GM21825 (cell line): Measurements from ENCODE around the gene KCNJ13.

Experiments used
- ATAC-seq: cut with Tn5 transposase; IDR thresholded peaks from one replicate; pipeline ENCODE4 v1.9.1; 2021; ENCODE audit warnings: mild to moderate bottlenecking, moderate library complexity; ENCODE audit not compliant: unreplicated experiment

KCNJ13 gene

DNA sequence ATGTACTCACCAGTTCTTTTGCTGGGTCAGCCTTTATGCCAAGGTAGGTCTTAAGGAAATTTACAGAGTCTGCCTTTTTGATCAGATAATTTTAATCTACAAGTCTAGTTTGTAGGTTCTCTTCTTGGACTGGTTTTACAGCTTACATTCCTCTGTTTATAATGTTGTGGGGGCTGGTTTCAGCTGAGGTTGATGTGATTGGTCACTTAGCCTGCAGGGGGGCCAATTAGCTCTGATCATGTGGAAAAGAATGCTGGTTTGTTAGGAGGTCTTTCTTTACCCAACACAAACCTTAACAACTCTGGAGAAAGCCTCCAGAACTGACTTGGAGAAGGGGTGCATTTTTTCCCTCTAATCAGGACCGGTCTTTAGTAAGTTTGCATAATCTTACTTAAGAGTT lies at the start of gene KCNJ13:
Gene KCNJ13 (minus strand): TSS at position 131 of the 400 bp plus-strand sequence. CDS start 5,203 bp downstream, outside the sequence.
- no peak for ATAC-seq

DNA sequence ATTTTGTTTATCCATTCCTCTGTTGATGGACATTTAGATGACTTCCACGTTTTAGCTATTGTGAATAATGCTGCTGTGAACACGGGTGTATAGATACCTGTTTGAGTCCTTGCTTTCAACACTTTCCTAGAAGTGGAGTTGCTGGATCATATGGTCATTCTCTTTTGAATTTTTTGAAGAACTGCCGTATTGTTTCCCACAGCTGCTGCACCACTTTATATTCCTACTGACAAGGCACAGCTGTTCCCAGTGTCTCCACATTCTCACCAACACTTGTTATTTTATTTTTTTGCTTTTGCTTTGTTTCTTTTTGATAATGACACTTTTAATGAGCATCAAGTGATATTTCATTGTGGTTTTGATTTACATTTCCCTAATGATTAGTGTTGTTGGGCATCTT lies 41.4 kb upstream of the KCNJ13 start:
- no peak for ATAC-seq

DNA sequence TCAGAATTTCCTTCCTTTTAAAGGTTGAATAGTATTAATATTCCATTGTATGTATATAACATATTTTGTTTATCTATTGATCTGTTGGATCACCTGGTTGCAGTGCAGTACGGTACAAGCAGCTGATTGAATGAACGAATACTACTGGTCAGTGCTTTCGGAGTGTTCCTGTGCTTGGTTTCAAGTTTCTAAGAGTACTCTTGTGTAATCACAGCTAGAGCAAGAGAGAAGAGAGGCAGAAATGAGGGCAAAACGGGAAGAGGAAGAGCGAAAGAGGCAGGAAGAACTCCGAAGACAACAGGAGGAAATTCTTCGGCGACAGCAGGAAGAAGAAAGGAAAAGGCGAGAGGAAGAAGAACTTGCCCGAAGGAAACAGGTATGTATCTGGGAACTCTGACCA lies 40.3 kb upstream of the KCNJ13 start:
- no peak for ATAC-seq

DNA sequence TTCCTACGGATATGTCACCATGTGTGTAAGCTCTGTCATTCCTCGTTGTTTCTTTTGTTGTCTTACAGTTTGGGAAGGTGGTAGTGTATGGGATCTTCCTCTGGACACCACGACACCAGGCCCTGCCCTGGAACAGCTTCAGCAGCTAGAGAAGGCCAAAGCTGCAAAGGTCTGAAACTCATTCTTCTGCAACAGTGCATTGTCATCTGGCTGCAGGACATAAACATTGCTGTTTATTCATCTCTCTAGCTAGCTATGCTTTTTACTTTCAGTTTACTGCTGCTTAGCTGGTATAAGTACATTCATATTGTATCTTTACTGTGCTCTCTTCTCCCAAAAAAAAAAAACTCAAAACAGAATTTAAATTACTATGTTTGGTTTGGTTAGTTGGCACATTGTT lies 39.2 kb upstream of the KCNJ13 start:
- ATAC-seq: no peak

DNA sequence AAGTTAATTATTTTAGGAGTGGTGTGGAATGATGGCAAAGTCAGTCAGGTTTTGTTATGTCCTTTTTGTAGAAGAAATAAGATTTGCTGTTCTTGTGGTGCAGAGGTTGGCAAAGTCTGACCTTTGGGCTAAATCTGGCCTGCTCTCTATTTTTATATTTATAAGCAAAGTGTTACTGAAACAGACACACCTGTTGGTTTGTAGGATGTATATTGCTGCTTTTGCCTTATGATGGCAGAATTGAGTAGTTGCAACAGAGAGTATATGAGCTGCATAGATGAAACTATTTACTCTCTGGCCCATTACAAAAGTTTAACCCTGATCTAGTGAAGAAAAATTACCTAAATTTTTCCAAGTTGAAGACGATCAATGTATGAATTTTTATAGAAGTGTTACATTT lies 34.1 kb upstream of the KCNJ13 start:
- no peak for ATAC-seq

DNA sequence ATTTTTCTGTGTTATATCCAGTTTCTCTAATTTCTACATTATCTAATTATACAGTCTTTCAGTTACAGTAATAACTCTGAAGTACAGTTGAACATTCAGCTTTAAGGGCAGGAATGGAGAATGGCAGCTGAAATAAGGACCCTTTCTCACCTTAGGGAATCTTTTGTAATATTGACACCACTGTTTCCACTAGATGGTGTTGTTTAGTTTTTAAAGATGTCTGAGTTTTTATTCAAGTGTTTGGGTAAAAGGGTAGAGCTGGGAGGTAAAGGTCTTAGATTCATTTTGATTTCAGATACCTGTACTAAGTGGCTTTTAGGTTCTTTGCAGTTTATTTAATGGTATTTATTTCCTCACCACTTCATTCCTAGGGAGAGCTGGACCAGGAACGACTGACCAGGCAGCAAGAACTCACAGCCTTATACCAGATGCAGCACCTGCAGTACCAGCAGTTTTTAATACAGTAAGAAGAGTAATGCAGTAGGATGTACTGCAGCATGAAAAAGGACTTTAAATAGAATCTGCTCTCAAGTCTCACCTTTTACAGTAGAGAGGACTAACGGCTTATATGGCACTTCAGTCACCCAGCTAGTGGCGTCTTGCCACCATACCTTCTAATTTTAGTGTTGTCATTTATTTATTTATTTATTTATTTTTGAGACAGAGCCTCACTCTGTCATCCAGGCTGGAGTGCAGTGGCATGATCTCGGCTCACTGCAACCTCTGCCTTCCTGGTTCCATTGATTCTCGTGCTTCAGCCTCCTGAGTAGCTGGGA lies 33.2 kb upstream of the KCNJ13 start:
- no peak for ATAC-seq

DNA sequence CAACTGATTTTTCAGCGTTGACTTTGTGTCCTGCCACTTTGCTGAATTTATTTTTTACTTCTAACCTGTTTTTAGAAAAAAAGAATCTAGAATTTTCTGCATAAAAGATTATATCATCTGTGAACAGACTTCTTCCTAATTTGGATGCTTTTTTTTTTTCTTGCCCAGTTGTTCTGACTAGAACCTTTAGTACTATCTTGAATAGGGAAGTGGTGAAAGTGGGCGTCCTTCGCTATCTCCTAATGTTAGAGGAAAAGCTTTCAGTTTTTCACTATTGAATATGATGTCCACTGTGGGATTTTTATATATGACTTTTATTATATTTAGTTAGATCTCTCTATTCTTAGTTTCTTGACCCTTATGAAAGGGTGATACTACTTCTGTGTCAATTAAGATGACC lies 25.7 kb upstream of the KCNJ13 start:
- no peak for ATAC-seq

DNA sequence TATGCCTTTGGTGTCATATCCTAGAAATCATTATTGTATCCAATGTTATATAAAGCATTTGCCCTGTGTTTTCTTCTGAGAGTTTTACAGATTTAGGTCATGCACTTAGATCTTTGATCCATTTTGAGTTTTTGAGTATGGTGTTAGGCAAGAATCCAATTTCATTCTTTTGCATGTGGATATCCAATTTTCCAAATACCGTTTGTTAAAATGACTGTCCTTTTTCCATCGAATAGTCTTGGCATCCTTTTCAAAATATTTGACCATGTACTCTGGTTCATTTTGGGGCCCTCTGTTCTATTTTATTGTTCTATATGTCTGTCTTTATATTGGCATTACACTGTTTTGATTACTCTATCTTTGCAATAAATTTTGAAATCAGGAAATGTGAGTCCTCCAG lies 23.8 kb upstream of the KCNJ13 start:
- no peak for ATAC-seq

DNA sequence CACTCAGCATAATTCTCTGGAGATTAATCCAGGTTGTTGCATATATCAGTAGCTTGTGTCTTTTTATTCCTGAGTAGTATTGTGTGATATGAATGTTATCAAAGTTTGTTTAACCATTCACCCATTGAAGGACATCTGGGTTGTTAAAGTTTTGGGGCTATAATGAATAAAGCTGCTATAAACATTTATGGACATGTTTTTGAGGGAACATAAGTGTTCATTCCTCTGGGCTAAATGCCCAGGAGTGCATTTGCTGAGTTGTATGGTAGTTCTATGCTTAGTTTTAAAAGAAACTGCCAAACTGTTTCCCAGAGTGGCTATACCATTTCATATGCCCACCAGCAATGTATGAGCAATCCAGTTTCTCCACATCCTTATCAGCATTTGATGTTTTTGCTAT lies 21.8 kb upstream of the KCNJ13 start:
- ATAC-seq: no peak

DNA sequence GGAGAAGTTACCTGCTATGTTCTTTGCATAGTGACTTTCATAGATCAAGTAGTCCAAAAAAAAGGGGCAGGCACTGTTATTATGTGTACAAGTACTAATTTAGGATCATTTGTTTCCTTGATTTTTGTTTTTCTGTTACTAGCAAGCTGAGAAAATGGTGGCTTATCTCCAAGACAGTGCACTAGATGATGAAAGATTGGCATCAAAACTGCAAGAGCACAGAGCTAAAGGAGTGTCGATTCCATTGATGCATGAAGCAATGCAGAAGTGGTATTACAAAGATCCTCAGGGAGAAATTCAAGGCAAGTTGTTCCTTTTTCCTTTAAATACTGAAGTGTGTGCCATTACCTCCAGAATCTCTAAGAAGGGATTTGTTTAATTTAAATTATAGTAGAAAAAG lies 19.6 kb upstream of the KCNJ13 start:
- ATAC-seq: no peak

DNA sequence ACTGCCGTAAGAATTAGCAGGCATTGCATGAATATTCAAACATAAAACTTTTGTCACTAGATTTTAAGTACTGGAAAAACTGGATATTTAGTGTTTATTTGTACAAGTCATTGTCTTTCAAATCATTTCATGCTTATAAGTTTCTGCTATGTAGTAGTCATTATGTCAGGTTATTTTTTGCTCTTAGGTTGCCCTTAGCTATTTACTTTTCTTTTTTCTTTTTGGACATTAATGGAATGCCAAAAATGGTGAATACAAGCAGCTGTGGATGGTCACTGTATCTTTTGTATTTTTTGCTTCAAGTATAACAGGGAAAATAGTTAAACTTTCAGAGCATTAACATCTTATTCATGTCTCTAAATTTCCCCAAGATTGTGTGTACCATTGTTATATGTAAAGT lies 18.6 kb upstream of the KCNJ13 start:
- no peak for ATAC-seq

DNA sequence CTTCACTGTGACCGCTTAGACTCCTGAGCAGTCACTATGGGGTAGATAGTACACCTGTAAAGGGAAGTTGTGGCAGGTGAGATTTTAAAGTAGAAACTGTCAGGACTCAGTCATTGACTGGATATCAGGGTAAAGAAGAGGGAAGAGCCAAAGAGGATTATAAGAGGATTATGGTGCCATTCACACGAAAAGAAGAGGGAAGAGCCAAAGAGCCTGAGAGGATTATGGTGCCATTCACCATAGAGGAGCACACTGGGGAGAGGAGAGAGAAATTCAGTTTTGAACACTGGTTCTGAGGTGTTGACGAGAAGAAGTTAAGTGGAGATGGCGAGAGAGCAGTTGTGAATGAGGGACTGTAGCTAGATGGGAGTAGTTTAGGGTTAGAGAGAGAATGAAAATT lies 16.9 kb upstream of the KCNJ13 start:
- ATAC-seq: no peak

DNA sequence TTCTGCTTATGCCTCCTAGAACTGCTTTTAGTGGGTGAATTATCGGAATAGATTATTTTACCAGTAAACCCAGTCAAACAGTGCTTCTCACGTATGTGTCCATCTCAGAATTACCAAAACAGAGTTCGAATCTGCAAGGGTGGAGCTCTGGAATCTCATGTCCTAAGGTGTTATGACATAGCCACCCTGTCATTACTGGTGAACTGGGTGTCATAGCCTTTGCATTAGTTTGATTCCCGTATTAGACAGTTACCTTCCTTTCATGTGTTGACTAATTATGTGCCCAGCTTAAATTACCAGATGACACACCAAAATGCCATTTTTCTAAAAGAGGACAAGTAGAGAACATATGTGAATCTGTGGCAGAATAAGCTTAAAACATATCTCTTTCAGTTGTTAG lies 15.2 kb upstream of the KCNJ13 start:
- ATAC-seq: no peak

DNA sequence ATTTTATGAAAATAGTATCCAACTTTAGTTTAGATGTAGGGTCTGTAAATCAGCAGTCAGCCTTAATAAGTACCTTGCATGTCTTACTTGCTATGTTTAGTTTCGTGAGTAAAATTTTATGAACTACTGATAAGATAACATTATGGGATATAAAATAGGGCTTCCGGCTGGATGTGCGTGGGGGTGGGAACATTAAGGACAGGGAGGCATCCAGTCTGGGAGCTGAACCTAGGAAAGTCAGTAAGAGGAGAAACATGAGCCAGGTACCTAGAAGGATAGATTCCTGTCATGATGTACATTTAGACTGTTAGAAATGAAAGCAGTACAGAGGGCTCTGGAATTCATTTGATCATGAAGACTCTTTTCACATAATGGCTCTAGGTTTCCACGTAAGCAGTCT lies 12.7 kb upstream of the KCNJ13 start:
- no peak for ATAC-seq

DNA sequence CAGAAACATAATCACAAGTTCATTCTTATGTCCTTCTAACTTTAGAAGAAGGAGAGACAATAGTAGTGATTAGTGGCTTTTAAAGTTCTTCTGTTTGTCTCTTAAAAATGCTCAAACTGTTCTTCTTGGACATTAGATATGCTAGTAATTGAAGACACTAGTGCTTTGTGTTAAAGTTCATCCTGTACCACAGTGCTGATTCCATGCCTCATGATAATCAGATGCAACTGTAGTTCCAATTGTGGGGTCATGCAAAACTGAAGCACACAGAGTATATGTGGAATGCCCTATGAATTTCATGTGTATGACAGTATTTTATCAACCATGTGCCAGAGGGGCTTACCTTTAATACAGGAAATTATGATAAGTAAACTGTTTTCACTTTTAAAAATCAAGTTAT lies 11.4 kb upstream of the KCNJ13 start:
- ATAC-seq: no peak

DNA sequence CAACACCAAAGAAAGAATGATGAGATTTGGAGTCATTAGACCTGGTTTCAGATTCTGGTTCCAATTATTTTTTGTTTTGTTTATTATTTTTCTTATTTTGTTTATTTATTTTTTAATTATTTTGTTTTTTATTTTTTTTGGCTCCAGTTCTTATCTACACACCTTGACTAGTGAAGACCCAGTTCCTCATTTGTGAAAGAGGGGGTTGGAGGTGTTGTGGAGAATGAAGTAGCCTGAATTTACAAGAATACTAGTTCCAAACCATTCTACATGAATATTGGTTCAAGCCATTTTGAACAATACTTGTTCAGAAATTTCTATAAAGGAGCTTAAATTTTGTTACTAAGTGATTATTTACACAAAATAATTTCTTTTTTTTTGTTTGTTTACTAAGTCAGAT lies 6.9 kb upstream of the KCNJ13 start:
- ATAC-seq: no peak

DNA sequence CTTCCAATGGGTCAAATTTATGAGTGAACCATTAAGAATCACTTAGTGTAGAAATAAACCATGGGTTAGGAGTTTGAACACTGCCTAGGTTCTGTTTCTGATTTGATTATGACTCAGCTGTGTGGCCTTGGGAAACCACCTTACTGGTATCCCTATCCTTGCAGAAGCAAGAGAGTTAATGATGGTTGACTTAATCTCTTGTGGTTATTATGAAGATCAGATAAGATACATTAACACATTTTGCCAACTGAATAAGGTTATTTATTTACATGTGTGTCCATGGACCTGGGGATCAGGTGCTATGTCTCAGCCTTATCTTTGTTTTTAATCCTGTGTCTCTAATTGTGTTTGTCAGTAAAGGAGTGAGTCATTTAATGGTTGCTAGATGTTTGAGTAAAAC lies 5.4 kb upstream of the KCNJ13 start:
- ATAC-seq: peak; percentile 94

DNA sequence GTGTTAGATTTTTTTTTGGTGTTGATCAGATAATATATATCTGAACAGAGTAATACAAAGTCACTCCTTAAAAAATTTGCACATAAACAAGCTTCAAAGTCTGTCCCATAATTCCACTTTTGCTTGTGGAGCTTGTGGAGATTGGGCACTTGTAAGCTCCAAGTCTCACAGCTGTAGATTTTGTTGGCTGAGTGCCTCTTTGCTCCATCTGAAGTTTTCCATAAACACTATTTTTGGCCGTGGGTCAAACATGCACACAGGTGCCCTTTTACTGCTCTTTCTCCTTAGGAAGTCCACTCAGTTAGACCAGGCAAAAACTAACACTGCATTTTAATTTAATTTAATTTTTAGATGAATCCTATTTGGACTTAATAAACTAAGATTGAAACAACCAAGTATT lies 3.6 kb upstream of the KCNJ13 start:
- no peak for ATAC-seq

DNA sequence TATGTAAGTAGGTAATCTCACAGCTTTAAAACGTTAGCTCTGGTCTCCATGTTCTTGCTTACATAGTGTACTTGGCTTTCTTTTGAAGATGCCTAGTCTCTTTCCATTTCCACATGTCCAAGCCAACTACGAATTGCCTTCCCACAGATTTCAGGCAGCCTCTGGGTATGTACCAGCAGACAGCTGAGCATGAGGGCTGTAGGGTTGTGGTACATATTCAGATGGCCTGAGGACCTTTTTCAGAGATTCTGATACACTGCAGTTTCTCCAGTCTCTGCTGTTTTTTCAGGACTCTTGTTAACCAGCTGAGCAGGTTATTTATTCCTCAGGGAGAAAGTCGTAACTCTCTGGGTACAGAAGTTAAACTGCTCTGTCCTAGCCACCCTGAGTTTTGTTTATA lies 3.1 kb upstream of the KCNJ13 start:
- ATAC-seq: no peak

DNA sequence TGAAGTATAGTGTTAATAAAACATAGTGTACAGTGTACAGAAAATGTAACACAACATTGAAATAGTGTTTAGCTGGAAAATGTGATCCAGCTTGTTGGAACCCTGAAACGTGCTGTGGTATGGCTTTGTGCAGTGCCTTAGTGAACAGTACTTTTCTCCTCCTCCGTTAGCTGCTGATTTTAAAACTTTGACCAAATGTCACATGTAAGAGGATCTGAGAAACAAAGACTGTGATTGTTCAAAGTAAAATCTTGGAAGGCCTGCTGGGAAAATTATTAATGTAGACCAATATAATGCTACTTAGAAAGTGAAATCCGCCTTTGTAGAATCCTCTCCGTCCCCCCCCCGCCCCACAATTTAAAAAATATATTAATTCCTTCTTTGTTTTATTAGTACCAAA lies 911 bp upstream of the KCNJ13 start:
- no peak for ATAC-seq

DNA sequence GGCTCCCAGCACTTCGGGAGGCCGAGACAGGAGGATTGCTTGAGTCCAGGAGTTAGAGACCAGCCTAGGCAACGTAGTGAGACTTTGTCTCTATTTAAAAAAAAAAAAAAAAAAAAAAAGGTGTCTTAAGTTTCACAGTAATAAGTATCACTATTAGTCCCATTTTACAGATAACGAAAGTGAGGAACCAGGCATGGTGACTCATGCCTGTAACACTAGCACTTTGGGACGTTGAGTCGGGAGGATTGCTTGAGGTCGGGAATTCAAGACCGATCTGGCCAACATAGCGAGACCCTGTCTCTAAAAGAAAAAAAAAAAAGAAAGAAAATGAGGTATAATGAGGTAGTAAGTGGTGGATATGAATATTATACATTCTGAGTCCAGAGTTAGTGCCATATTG lies 2.5 kb downstream of the KCNJ13 start:
- no peak for ATAC-seq

DNA sequence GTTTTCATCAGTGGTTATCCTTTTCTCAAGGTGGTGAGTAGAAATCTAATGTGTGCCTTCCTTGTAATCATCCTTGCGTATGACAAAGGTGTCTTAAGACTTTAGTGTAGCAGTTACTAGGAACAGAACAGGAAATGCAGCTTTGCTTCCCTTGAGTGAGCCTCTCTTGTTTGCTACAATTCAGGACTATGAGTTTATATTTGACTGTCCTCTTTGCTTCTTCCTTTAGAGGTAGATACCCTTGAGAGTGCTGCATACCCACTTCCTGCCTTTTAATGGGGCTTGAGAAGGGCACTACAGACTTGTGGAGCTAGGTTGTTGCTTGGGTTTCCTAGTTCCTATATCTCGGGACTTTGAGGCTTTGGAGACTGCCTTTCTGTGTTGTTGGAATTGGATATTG lies 3.8 kb downstream of the KCNJ13 start:
- peak; percentile 87 for ATAC-seq

DNA sequence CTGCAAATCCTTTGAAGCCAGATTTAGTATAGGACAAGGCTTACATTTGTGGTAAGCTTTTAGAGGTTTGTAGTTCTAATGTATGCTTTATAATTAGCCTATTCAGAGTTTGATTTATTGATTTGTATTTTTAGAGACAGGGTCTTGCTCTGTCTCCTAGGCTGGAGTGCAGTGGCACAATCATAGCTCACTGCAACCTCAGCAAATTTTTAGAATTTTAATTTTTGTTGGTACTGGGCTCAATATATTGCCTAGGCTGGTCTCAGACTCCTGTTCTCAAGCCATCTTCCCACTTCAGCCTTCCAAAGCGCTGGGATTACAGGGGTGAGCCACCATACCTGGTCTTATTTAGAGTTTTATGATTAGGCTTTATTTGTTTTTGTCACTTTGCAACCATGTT lies 4.5 kb downstream of the KCNJ13 start:
- ATAC-seq: no peak
